K562 (cell line): ENCODE data around the gene GOLGB1.

Experiments used
- CTCF ChIP-seq, 3 experiments: IDR thresholded peaks in 2 of 3; conservative IDR thresholded peaks in 1 of 3; 2 replicates each; pipeline ENCODE4 v1.5.1; 2011 to 2012; ENCODE audit warnings: low read length in 3 of 3, mild to moderate bottlenecking in 3 of 3, control low read depth in 2 of 3, improper control_type of control experiment in 1 of 3, inconsistent platforms in 1 of 3, low read depth in 1 of 3, mixed read lengths in 1 of 3, moderate library complexity in 1 of 3; ENCODE audit not compliant: insufficient read depth in 2 of 3
- EHMT2 ChIP-seq: fragments of 450-650 bp; IDR thresholded peaks from 2 replicates; pipeline ENCODE4 v1.6.1; 2018; ENCODE audit warnings: antibody characterized with exemption
- POLR2A ChIP-seq: fragments of 450-650 bp; conservative IDR thresholded peaks from 2 replicates; pipeline ENCODE4 v1.6.1; 2016

- no peak for TF ChIP-seq EHMT2
- TF ChIP-seq CTCF (IDR thresholded peaks at IDR 0.05 in 2 of 3, conservative IDR thresholded peaks at IDR 0.05 in 1 of 3; ENCODE audit: insufficient read depth in 2 of 3, low read depth in 1 of 3, low read length in 3 of 3), result no peak
- no peak for TF ChIP-seq POLR2A
Measured at GRCh38 chr3:121667333-121667732, 82.2 kb downstream of the GOLGB1 start.
